SK-N-SH treated with all-trans-retinoic acid at 6 μM for 48 hours (cell line): ENCODE measurements around the gene ACADSB.

ENCODE experiments used
- ARNTL ChIP-seq: fragments of 450-650 bp; formaldehyde crosslinking; IDR thresholded peaks from 2 replicates; pipeline ENCODE4 v1.5.0; 2020; ENCODE audit warnings: low read depth, mild to moderate bottlenecking, moderate library complexity, borderline replicate concordance
- TCF4 ChIP-seq: fragments of 250-450 bp; sonication (Bioruptor Pico); IDR thresholded peaks from 2 replicates; pipeline ENCODE4 v1.8.0; 2021; ENCODE audit warnings: mild to moderate bottlenecking, moderate library complexity, borderline replicate concordance
- TOX ChIP-seq: fragments of 250-450 bp; sonication (Bioruptor Pico); IDR thresholded peaks from 2 replicates; pipeline ENCODE4 v1.8.0; 2021; ENCODE audit warnings: mild to moderate bottlenecking, moderate library complexity, borderline replicate concordance
- ZC3H10 ChIP-seq: fragments of 250-450 bp; sonication (Bioruptor Pico); IDR thresholded peaks from 2 replicates; pipeline ENCODE4 v1.5.1; 2021; ENCODE audit warnings: mild to moderate bottlenecking, moderate library complexity
- ZFP3 ChIP-seq: fragments of 250-450 bp; sonication (Bioruptor Pico); IDR thresholded peaks from 2 replicates; pipeline ENCODE4 v1.5.0; 2020; ENCODE audit warnings: mild to moderate bottlenecking, moderate library complexity
- ZFP30 ChIP-seq: fragments of 450-650 bp; formaldehyde crosslinking; IDR thresholded peaks from 2 replicates; pipeline ENCODE4 v1.5.0; 2022; ENCODE audit warnings: mild to moderate bottlenecking, moderate library complexity
- ZNF565 ChIP-seq: fragments of 450-650 bp; formaldehyde crosslinking; conservative IDR thresholded peaks from 2 replicates; pipeline ENCODE4 v1.5.0; 2020; ENCODE audit warnings: low read depth, mild to moderate bottlenecking, moderate library complexity
- TF ChIP-seq, protein P1 (sequence below): fragments of 250-450 bp; sonication (Bioruptor Pico); IDR thresholded peaks from 2 replicates; pipeline ENCODE4 v1.5.1; 2021; ENCODE audit warnings: mild to moderate bottlenecking, moderate library complexity
- TF ChIP-seq, protein P2 (sequence below): fragments of 250-450 bp; sonication (Bioruptor Pico); IDR thresholded peaks from 2 replicates; pipeline ENCODE4 v1.5.1; 2020; ENCODE audit warnings: low read depth, mild to moderate bottlenecking, moderate library complexity

DNA sequence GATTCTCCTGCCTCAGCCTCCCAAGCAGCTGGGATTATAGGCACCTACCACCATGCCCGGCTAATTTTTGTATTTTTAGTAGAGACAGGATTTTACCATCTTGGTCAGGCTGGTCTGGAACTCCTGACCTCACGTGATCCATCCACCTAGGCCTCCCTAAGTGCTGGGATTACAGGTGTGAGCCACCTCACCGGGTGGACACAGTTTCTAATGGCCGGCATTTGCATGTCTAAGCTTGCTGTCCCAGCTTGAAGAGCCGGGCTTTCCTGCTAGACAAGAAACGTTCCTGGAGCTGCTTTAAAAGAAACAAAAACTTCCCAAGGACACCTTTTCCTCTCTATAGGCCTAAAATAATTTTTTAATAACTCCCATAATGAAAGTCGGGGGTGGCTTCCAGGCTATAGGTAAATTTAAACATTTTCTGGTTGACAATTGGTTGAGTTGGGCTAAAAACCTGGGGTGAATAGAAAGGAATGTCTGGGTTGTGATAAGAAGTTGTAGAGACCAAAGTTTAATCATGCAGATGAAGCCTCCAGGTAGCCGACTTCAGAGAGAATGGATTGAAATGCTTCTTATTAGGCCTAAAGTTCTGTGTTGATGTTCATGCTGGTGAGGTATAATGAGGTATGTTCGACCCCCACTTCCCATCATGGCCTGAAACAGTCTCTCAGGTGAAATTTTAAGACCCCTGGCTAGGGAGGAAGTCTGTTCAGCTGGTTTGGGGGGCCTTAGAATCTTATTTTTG is 8.8 kb downstream of the ACADSB start:
- TF ChIP-seq ARNTL (CRISPR knock-in tag) (no peak), ZC3H10 (CRISPR knock-in tag) (no peak), ZFP30 (CRISPR knock-in tag) (no peak), ZNF565 (CRISPR knock-in tag) (no peak), TCF4 (CRISPR knock-in tag) (no peak), TOX (CRISPR knock-in tag) (no peak), ZFP3 (no peak)
- TF ChIP-seq, protein P1, sequence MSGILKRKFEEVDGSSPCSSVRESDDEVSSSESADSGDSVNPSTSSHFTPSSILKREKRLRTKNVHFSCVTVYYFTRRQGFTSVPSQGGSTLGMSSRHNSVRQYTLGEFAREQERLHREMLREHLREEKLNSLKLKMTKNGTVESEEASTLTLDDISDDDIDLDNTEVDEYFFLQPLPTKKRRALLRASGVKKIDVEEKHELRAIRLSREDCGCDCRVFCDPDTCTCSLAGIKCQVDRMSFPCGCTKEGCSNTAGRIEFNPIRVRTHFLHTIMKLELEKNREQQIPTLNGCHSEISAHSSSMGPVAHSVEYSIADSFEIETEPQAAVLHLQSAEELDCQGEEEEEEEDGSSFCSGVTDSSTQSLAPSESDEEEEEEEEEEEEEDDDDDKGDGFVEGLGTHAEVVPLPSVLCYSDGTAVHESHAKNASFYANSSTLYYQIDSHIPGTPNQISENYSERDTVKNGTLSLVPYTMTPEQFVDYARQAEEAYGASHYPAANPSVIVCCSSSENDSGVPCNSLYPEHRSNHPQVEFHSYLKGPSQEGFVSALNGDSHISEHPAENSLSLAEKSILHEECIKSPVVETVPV, result no peak
- TF ChIP-seq, protein P2, sequence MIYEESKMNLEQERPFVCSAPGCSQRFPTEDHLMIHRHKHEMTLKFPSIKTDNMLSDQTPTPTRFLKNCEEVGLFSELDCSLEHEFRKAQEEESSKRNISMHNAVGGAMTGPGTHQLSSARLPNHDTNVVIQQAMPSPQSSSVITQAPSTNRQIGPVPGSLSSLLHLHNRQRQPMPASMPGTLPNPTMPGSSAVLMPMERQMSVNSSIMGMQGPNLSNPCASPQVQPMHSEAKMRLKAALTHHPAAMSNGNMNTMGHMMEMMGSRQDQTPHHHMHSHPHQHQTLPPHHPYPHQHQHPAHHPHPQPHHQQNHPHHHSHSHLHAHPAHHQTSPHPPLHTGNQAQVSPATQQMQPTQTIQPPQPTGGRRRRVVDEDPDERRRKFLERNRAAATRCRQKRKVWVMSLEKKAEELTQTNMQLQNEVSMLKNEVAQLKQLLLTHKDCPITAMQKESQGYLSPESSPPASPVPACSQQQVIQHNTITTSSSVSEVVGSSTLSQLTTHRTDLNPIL (CRISPR knock-in tag), result no peak
